Sigmoid colon (tissue), 4 donors: ENCODE measurements around the gene TUBGCP3.

Experiments
- EP300 ChIP-seq, 4 donors: sonication (generic); formaldehyde crosslinking; IDR thresholded peaks; one replicate each; pipeline ENCODE4 v1.6.1; 2017; ENCODE audit warnings: antibody characterized with exemption in 4 of 4
- POLR2A ChIP-seq, 2 donors: fragments of 450-650 bp; IDR thresholded peaks; one replicate each; pipeline ENCODE4 v1.6.1; 2016; ENCODE audit warnings: antibody characterized with exemption in 2 of 2, mild to moderate bottlenecking in 2 of 2, moderate library complexity in 2 of 2
- TF ChIP-seq, protein P1 (sequence below), 4 experiments: fragments of 450-650 bp in 3 of 4; fragments of 200-600 bp in 1 of 4; IDR thresholded peaks; one replicate each; pipeline ENCODE4 v1.5.1; 2016 to 2019; ENCODE audit warnings: antibody characterized with exemption in 4 of 4, mild to moderate bottlenecking in 3 of 4, moderate library complexity in 2 of 4

DNA sequence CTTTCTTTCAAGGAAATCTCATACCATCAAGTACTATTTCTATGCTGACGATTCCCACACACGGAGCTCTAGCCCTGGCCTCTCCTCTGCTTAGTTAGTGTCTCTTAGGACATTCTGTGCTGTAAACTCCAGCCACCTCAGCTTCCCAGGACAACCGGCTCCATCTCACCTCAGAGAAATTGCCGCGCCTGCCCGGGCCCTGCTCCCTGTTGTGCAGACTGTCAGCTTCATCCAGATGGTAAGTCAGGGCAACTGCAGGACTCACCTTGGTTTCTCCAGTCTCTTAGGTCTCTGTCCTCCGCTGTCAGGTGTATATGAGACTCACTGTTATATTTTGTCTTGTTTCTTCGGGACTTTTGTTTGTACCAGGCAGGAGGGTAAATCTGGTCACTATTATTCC, 113.1 kb downstream of the TUBGCP3 start:
- no peak for TF ChIP-seq POLR2A (IDR thresholded peaks at IDR 0.05)
- TF ChIP-seq, protein P1, sequence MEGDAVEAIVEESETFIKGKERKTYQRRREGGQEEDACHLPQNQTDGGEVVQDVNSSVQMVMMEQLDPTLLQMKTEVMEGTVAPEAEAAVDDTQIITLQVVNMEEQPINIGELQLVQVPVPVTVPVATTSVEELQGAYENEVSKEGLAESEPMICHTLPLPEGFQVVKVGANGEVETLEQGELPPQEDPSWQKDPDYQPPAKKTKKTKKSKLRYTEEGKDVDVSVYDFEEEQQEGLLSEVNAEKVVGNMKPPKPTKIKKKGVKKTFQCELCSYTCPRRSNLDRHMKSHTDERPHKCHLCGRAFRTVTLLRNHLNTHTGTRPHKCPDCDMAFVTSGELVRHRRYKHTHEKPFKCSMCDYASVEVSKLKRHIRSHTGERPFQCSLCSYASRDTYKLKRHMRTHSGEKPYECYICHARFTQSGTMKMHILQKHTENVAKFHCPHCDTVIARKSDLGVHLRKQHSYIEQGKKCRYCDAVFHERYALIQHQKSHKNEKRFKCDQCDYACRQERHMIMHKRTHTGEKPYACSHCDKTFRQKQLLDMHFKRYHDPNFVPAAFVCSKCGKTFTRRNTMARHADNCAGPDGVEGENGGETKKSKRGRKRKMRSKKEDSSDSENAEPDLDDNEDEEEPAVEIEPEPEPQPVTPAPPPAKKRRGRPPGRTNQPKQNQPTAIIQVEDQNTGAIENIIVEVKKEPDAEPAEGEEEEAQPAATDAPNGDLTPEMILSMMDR (IDR thresholded peaks at IDR 0.05) = no peak
- TF ChIP-seq EP300 (IDR thresholded peaks at IDR 0.05) = no peak
